ENCODE measurements around the gene ARAP3. TPM values are rescaled to one million over a fixed set of nuclear protein-coding genes. Genes with fewer than 3 reads are reported as not detected.

The ARAP3 gene
- polyA plus RNA-seq, 1 donor (not counting 4 experiments of a cell fraction or from before 2014, with no cell fraction given): 1.3 TPM

DNA sequence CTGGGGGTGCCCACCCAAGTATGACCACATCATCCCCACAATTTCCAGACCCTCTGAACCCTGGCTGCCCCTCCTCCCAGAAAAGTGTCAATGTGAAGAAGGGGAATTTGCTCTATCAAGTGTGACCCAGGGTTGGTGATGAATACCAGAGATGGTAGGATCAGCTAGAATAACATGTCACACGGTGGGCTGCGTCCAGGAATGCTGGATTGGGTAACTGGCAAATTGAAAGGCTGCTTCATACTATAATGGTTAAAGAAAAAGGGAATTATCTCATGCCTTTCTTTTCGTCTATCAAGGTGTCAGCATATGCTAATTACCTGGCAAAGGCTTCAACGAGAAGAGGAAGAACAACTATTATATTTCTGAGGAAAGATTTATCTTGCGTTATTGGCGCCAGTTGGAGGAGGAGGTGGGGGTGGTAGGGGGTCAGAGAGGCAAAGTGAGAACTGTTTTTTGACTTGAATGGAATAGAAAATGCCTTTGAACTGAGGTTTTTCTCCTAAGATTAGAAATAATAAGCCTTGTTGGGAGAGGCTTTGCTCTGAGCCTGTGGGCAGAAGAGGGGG, 27.8 kb upstream of the ARAP3 start:
- H3K9ac ChIP-seq (ENCODE audit: control insufficient read depth, extremely low read depth, insufficient read depth, low read length): no peak overlapping the region
- no peak overlapping the region for H3K27ac ChIP-seq (ENCODE audit: control insufficient read depth, insufficient read depth, low read length)
- no peaks in the 10 kb centered on the region for H3K79me2 ChIP-seq (ENCODE audit: control insufficient read depth, insufficient read depth, low read length)
- H3K4me2 ChIP-seq (ENCODE audit: control insufficient read depth, extremely low read depth, insufficient read depth, low read depth, low read length): no peak overlapping the region
- peaks cover 21% of the 10 kb centered on the region for H3K4me1 ChIP-seq (ENCODE audit: control insufficient read depth, extremely low read depth, insufficient read depth, low read length)
- no peak for TF ChIP-seq EZH2 (IDR thresholded peaks at IDR 0.05; ENCODE audit: low read length)
- TF ChIP-seq, protein P1, sequence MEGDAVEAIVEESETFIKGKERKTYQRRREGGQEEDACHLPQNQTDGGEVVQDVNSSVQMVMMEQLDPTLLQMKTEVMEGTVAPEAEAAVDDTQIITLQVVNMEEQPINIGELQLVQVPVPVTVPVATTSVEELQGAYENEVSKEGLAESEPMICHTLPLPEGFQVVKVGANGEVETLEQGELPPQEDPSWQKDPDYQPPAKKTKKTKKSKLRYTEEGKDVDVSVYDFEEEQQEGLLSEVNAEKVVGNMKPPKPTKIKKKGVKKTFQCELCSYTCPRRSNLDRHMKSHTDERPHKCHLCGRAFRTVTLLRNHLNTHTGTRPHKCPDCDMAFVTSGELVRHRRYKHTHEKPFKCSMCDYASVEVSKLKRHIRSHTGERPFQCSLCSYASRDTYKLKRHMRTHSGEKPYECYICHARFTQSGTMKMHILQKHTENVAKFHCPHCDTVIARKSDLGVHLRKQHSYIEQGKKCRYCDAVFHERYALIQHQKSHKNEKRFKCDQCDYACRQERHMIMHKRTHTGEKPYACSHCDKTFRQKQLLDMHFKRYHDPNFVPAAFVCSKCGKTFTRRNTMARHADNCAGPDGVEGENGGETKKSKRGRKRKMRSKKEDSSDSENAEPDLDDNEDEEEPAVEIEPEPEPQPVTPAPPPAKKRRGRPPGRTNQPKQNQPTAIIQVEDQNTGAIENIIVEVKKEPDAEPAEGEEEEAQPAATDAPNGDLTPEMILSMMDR (optimal IDR thresholded peaks at IDR 0.05 in 1 of 3, IDR thresholded peaks at IDR 0.05 in 1 of 3, conservative IDR thresholded peaks at IDR 0.05 in 1 of 3; ENCODE audit: extremely low read depth in 1 of 3, insufficient read depth in 2 of 3, low read length in 3 of 3): no peak
- no peaks in the 10 kb centered on the region for H3K9me3 ChIP-seq (ENCODE audit: control insufficient read depth, low read depth, low read length)
- no peaks in the 10 kb centered on the region for H3K36me3 ChIP-seq (ENCODE audit: control insufficient read depth in 2 of 2, extremely low read depth in 1 of 2, insufficient read depth in 2 of 2, low read length in 2 of 2)
- DNase-seq (ENCODE audit: low read depth, low spot score) (no peak), FAIRE-seq (no peak)
- no peak overlapping the region for H3K4me3 ChIP-seq (ENCODE audit: control insufficient read depth in 2 of 3, extremely low read depth in 1 of 3, insufficient read depth in 2 of 3, low read depth in 1 of 3, low read length in 3 of 3)
- H3K27me3 ChIP-seq (ENCODE audit: control insufficient read depth, extremely low read depth, insufficient read depth, low read length): no peaks in the 10 kb centered on the region
- no peaks in the 10 kb centered on the region for H3K9me1 ChIP-seq (ENCODE audit: control insufficient read depth, extremely low read depth, insufficient read depth, low read length)
- no peak overlapping the region for H2AFZ ChIP-seq (ENCODE audit: control insufficient read depth, low read length)
- H4K20me1 ChIP-seq (ENCODE audit: control insufficient read depth, extremely low read depth, insufficient read depth, low read length): no peaks in the 10 kb centered on the region
- dilution Hi-C loops (cut with MboI; ENCODE audit: extremely low pct_ligation_motif_present, low sequenced_read_pairs): no loop called here

DNA sequence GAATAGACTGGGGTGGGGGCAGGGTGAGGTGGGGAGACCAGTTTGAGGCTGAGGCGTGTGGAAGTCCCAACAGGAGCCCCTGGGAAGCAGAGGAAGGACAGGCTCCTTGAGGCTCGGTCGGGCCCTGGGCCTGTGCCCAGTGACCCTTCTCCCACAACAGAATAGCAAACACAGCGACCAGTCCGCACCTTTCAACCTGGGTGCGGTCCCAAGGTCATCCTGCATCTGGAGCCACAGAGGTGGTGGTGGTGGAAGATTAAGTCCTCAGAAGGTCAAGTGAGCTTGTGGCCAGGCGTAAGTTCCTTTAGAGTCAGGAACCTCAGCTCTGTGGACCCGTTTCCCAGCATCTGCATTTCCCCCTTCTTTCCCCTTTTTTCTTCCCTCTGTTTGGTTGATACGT, 26.0 kb upstream of the ARAP3 start:
- H3K4me1 ChIP-seq (ENCODE audit: control insufficient read depth, extremely low read depth, insufficient read depth, low read length): peaks cover 3% of the 10 kb centered on the region
- H3K36me3 ChIP-seq (ENCODE audit: control insufficient read depth in 2 of 2, extremely low read depth in 1 of 2, insufficient read depth in 2 of 2, low read length in 2 of 2): no peaks in the 10 kb centered on the region
- dilution Hi-C loops (cut with MboI; ENCODE audit: extremely low pct_ligation_motif_present, low sequenced_read_pairs): no loop called here
- H4K20me1 ChIP-seq (ENCODE audit: control insufficient read depth, extremely low read depth, insufficient read depth, low read length): no peaks in the 10 kb centered on the region
- no peaks in the 10 kb centered on the region for H3K79me2 ChIP-seq (ENCODE audit: control insufficient read depth, insufficient read depth, low read length)
- DNase-seq (ENCODE audit: low read depth, low spot score): no peak
- no peaks in the 10 kb centered on the region for H3K9me1 ChIP-seq (ENCODE audit: control insufficient read depth, extremely low read depth, insufficient read depth, low read length)
- H3K9ac ChIP-seq (ENCODE audit: control insufficient read depth, extremely low read depth, insufficient read depth, low read length): no peak overlapping the region
- no peak for FAIRE-seq
- no peak overlapping the region for H3K4me2 ChIP-seq (ENCODE audit: control insufficient read depth, extremely low read depth, insufficient read depth, low read depth, low read length)
- H3K27ac ChIP-seq (ENCODE audit: control insufficient read depth, insufficient read depth, low read length): no peak overlapping the region
- peaks cover 10% of the 10 kb centered on the region for H3K27me3 ChIP-seq (ENCODE audit: control insufficient read depth, extremely low read depth, insufficient read depth, low read length)
- no peak overlapping the region for H2AFZ ChIP-seq (ENCODE audit: control insufficient read depth, low read length)
- no peak for TF ChIP-seq EZH2 (IDR thresholded peaks at IDR 0.05; ENCODE audit: low read length)
- TF ChIP-seq, protein P1 (optimal IDR thresholded peaks at IDR 0.05 in 1 of 3, IDR thresholded peaks at IDR 0.05 in 1 of 3, conservative IDR thresholded peaks at IDR 0.05 in 1 of 3; ENCODE audit: extremely low read depth in 1 of 3, insufficient read depth in 2 of 3, low read length in 3 of 3): no peak
- no peak overlapping the region for H3K4me3 ChIP-seq (ENCODE audit: control insufficient read depth in 2 of 3, extremely low read depth in 1 of 3, insufficient read depth in 2 of 3, low read depth in 1 of 3, low read length in 3 of 3)
- no peaks in the 10 kb centered on the region for H3K9me3 ChIP-seq (ENCODE audit: control insufficient read depth, low read depth, low read length)

Data from keratinocyte (primary cell).